Measurements from ENCODE around the gene AURKAIP1.

Gene AURKAIP1

GRCh38 chr1:1374929-1375662 is at the start of gene AURKAIP1:
AURKAIP1 (minus strand) TSS chr1:1375207; CDS start chr1:1374756, 451 bp downstream.
- Histone ChIP-seq H3K9ac (ENCODE audit: low read depth, low read length) (peak within 1 kb of the TSS; percentile 91), H3K36me3 (ENCODE audit: insufficient read depth, low read depth, low read length) (peaks cover 10% of the 10 kb centered on the region; the same call in 1 of the 2 replicates), H3K27me3 (ENCODE audit: insufficient read depth, low read length) (no peaks in the 10 kb centered on the region), H3K27ac (ENCODE audit: low read length) (peak within 1 kb of the TSS; percentile 71), H3K4me3 (ENCODE audit: low read length) (peak within 1 kb of the TSS; percentile 87), H3K9me3 (ENCODE audit: insufficient read depth, low read depth, low read length) (no peaks in the 10 kb centered on the region), H3K4me1 (ENCODE audit: insufficient read depth, low read length) (no peaks in the 10 kb centered on the region)

- Histone ChIP-seq H3K4me1 (ENCODE audit: insufficient read depth, low read length) (peaks cover 23% of the 10 kb centered on the region), H3K27me3 (ENCODE audit: insufficient read depth, low read length) (peaks cover under 1% of the 10 kb centered on the region; the same call in 1 of the 2 replicates), H3K4me3 (ENCODE audit: low read length) (no peak overlapping the region), H3K36me3 (ENCODE audit: insufficient read depth, low read depth, low read length) (no peaks in the 10 kb centered on the region), H3K9me3 (ENCODE audit: insufficient read depth, low read depth, low read length) (no peaks in the 10 kb centered on the region), H3K9ac (ENCODE audit: low read depth, low read length) (no peak overlapping the region), H3K27ac (ENCODE audit: low read length) (no peak overlapping the region)
Measured at GRCh38 chr1:1424707-1425106, 49.7 kb upstream of the AURKAIP1 start.

- Histone ChIP-seq H3K9me3 (ENCODE audit: insufficient read depth, low read depth, low read length) (no peaks in the 10 kb centered on the region), H3K27ac (ENCODE audit: low read length) (no peak overlapping the region), H3K27me3 (ENCODE audit: insufficient read depth, low read length) (peaks cover 12% of the 10 kb centered on the region; the same call in 1 of the 2 replicates), H3K4me3 (ENCODE audit: low read length) (no peak overlapping the region), H3K36me3 (ENCODE audit: insufficient read depth, low read depth, low read length) (no peaks in the 10 kb centered on the region), H3K9ac (ENCODE audit: low read depth, low read length) (no peak overlapping the region), H3K4me1 (ENCODE audit: insufficient read depth, low read length) (peaks cover 23% of the 10 kb centered on the region)
Measured at GRCh38 chr1:1423245-1423597, 48.2 kb upstream of the AURKAIP1 start.

GRCh38 chr1:1422465-1423244 is 47.6 kb upstream of the AURKAIP1 start:
- Histone ChIP-seq H3K4me1 (ENCODE audit: insufficient read depth, low read length) (peaks cover 23% of the 10 kb centered on the region), H3K36me3 (ENCODE audit: insufficient read depth, low read depth, low read length) (no peaks in the 10 kb centered on the region), H3K9ac (ENCODE audit: low read depth, low read length) (peak overlapping the region; percentile 38; the same call in 1 of the 2 replicates), H3K27ac (ENCODE audit: low read length) (no peak overlapping the region), H3K9me3 (ENCODE audit: insufficient read depth, low read depth, low read length) (no peaks in the 10 kb centered on the region), H3K4me3 (ENCODE audit: low read length) (no peak overlapping the region), H3K27me3 (ENCODE audit: insufficient read depth, low read length) (peaks cover 12% of the 10 kb centered on the region; the same call in 1 of the 2 replicates)

GRCh38 chr1:1421907-1422464 is 47.0 kb upstream of the AURKAIP1 start:
- Histone ChIP-seq H3K4me1 (ENCODE audit: insufficient read depth, low read length) (peaks cover 23% of the 10 kb centered on the region), H3K4me3 (ENCODE audit: low read length) (no peak overlapping the region), H3K36me3 (ENCODE audit: insufficient read depth, low read depth, low read length) (no peaks in the 10 kb centered on the region), H3K9me3 (ENCODE audit: insufficient read depth, low read depth, low read length) (no peaks in the 10 kb centered on the region), H3K27me3 (ENCODE audit: insufficient read depth, low read length) (peaks cover 12% of the 10 kb centered on the region; the same call in 1 of the 2 replicates), H3K27ac (ENCODE audit: low read length) (no peak overlapping the region), H3K9ac (ENCODE audit: low read depth, low read length) (0 out of 2 replicates have a peak overlapping the region, but pooled peaks have one; percentile 38)

- H3K27ac ChIP-seq (ENCODE audit: low read length): no peak within 1 kb of the TSS
Measured at GRCh38 chr1:1421147-1421906, 46.3 kb upstream of the AURKAIP1 start, which contains the start of gene ANKRD65. ANKRD65 (minus strand) TSS chr1:1421276; CDS start chr1:1421005, 271 bp downstream.

GRCh38 chr1:1420654-1421141 is 45.7 kb upstream of the AURKAIP1 start:
- H3K27ac ChIP-seq (ENCODE audit: low read length): no peak overlapping the region

More at GRCh38 chr1:1421147-1421906, 46.3 kb upstream of the AURKAIP1 start, which contains the start of gene ANKRD65:
- Histone ChIP-seq H3K27me3 (ENCODE audit: insufficient read depth, low read length) (peaks cover 12% of the 10 kb centered on the region; the same call in 1 of the 2 replicates), H3K4me1 (ENCODE audit: insufficient read depth, low read length) (peaks cover 20% of the 10 kb centered on the region), H3K36me3 (ENCODE audit: insufficient read depth, low read depth, low read length) (no peaks in the 10 kb centered on the region), H3K4me3 (ENCODE audit: low read length) (no peak within 1 kb of the TSS), H3K9ac (ENCODE audit: low read depth, low read length) (no peak within 1 kb of the TSS), H3K9me3 (ENCODE audit: insufficient read depth, low read depth, low read length) (no peaks in the 10 kb centered on the region)

GRCh38 chr1:1419813-1420653 is 45.0 kb upstream of the AURKAIP1 start:
- H3K4me3 ChIP-seq (ENCODE audit: low read length): no peak overlapping the region; the same call in 1 of the 2 replicates
- H3K4me1 ChIP-seq (ENCODE audit: insufficient read depth, low read length): peaks cover 15% of the 10 kb centered on the region
- H3K27ac ChIP-seq (ENCODE audit: low read length): no peak overlapping the region
- H3K36me3 ChIP-seq (ENCODE audit: insufficient read depth, low read depth, low read length): no peaks in the 10 kb centered on the region
- H3K27me3 ChIP-seq (ENCODE audit: insufficient read depth, low read length): peaks cover 12% of the 10 kb centered on the region; the same call in 1 of the 2 replicates
- H3K9me3 ChIP-seq (ENCODE audit: insufficient read depth, low read depth, low read length): no peaks in the 10 kb centered on the region
- H3K9ac ChIP-seq (ENCODE audit: low read depth, low read length): 0 out of 2 replicates have a peak overlapping the region, but pooled peaks have one; percentile 27

More at GRCh38 chr1:1420654-1421141, 45.7 kb upstream of the AURKAIP1 start:
- Histone ChIP-seq H3K9ac (ENCODE audit: low read depth, low read length) (no peak overlapping the region), H3K27me3 (ENCODE audit: insufficient read depth, low read length) (peaks cover 12% of the 10 kb centered on the region; the same call in 1 of the 2 replicates), H3K4me1 (ENCODE audit: insufficient read depth, low read length) (peaks cover 16% of the 10 kb centered on the region), H3K4me3 (ENCODE audit: low read length) (no peak overlapping the region), H3K36me3 (ENCODE audit: insufficient read depth, low read depth, low read length) (no peaks in the 10 kb centered on the region), H3K9me3 (ENCODE audit: insufficient read depth, low read depth, low read length) (no peaks in the 10 kb centered on the region)

- H3K9ac ChIP-seq (ENCODE audit: low read depth, low read length): 0 out of 2 replicates have a peak overlapping the region, but pooled peaks have one; percentile 27
- peaks cover 12% of the 10 kb centered on the region; the same call in 1 of the 2 replicates for H3K27me3 ChIP-seq (ENCODE audit: insufficient read depth, low read length)
- no peaks in the 10 kb centered on the region for H3K36me3 ChIP-seq (ENCODE audit: insufficient read depth, low read depth, low read length)
- H3K4me1 ChIP-seq (ENCODE audit: insufficient read depth, low read length): peaks cover 15% of the 10 kb centered on the region
- no peak overlapping the region for H3K27ac ChIP-seq (ENCODE audit: low read length)
- no peak overlapping the region for H3K4me3 ChIP-seq (ENCODE audit: low read length)
- no peaks in the 10 kb centered on the region for H3K9me3 ChIP-seq (ENCODE audit: insufficient read depth, low read depth, low read length)
Measured at GRCh38 chr1:1419363-1419812, 44.4 kb upstream of the AURKAIP1 start.

Measured in iPS-20b (cell line).